Activated CD8-positive, alpha-beta memory T cell treated with anti-CD3 and anti-CD28 coated beads for 36 hours (primary cell): ENCODE data around the gene OR51A2. TPM values are rescaled to one million over a fixed set of nuclear protein-coding genes. Genes with fewer than 3 reads are reported as not detected.
"Not testable (repeated sequence)": the region's sequence is repeated elsewhere in the genome, so short reads cannot be mapped to it uniquely, and the experiment has no call there.

Experiments
- CTCF ChIA-PET: fragments of 350-600 bp; sonication (Branson Sonifier 250); formaldehyde crosslinking; loops from one replicate; lab custom pipeline; 2021; ENCODE audit warnings: antibody characterized with exemption; lab: Charles Lee
- POLR2A ChIA-PET: fragments of 350-600 bp; sonication (Branson Sonifier 250); formaldehyde crosslinking; loops from one replicate; lab custom pipeline; 2021; ENCODE audit warnings: antibody characterized with exemption; lab: Charles Lee
- total RNA-seq, 2 experiments: library from RNA; stranded (reverse); gene quantifications; one replicate each; pipeline ENCODE4 v1.2.3, GENCODE V29; 2021

The OR51A2 gene, protein sequence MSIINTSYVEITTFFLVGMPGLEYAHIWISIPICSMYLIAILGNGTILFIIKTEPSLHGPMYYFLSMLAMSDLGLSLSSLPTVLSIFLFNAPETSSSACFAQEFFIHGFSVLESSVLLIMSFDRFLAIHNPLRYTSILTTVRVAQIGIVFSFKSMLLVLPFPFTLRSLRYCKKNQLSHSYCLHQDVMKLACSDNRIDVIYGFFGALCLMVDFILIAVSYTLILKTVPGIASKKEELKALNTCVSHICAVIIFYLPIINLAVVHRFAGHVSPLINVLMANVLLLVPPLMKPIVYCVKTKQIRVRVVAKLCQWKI
- total RNA-seq, result not detected

DNA sequence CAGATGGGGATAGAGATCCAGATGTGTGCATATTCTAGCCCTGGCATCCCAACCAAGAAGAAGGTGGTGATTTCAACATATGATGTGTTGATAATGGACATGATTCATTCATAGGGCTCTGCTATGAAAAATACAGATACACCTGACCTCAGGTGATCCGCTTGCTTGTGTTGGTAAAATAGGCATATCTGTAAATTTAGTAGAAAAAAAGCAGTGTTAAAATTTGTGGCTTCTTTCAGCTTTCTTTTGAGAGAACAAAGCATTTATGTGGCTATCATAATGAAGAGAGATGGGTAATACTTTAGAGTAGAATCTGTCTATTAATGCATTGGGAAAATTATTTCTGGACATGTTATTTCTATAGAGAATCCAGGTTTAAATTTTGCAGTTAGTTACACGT, at the start of gene OR51A2:
TSS of gene OR51A2 (minus strand) at position 101 of the 400 bp plus-strand sequence. CDS start at position 101, 0 bp downstream.
- POLR2A ChIA-PET, CTCF ChIA-PET: not testable (repeated sequence)

DNA sequence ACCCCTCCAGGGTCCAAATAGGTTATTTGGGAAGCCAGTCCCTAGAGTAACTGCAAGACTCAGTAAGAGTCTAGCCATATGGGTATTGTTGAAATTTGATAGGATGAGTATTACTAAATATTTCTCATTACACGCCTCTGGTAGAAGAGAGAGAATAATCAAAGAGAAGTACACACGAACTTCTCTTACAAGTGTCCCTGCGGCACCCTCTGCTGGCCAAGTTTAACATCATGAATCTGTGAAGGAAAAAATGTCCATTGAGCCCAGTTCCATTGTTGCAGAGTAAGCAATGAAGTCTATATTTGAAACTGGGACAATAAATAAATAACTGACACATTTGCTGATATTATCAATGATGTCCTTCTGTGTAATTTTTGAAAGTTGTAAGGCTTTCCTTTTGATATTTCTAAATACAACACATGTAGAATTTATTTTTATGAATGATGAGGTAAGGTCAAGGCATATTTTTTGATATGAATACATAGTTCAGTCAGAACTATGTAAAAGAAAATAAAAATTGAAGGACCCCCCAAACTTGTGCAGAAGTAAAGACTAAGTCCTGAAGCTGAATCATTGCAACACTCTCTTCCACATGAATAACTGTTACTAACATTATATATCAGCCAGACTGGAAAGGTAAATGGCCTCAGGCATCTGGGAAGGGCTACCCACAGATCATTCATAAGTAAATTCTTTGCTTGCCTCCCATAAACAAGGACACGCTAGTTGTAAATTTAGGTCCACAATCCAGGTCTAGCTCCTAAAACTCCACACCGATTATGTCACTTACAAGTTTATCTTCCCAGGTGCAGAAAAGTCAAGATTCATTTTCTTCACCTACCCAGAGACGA, 49.1 kb upstream of the OR51A2 start:
- POLR2A ChIA-PET, result no interaction called here
- CTCF ChIA-PET, result interaction anchor here (1.3 kb wide), 1 partner anchor 368 kb away, joined by 5 read pairs; no protein-coding TSS in a partner anchor

DNA sequence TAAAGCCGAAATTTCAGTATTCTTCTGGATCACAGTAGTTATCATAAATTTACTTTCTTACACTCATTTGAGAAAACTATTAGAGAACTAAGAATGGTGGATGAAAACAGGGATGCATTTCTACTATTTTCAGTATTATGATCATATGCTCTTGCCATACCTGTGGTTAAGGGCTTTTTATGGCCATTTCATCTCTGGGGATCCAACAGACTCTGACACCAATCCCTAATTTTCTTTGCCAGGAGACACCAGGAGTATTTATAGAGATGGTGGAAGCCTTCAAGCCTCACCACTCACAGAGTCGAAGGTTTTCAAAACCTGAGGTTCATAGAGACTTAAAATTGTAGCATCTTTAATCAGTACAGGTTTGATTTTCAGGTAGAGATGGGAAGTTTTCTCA, 39.0 kb upstream of the OR51A2 start, which contains the start of gene OR51L1:
TSS of gene OR51L1 (plus strand) at position 301 of the 400 bp plus-strand sequence. CDS start 4,132 bp downstream, outside the sequence.
- ChIA-PET CTCF (no interaction called here), POLR2A (no interaction called here)

DNA sequence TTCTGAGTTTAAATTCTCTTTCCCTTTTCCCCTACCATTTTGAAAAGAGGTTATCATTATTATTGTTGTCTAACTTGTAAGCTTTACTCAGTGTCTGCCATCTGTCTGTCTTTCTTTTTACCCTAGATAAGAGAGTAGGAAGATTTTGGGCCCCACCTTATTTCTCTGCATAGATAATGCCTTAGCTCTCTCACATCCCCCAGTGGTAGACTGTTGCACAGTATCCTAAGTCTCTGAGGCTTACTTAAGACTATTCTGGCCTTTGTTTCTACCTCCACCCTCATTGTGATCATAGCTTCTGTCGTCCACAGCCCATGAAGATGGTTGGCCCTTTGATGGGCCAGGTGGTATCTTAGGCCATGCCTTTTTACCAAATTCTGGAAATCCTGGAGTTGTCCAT, 35.5 kb upstream of the OR51A2 start:
- POLR2A ChIA-PET, result no interaction called here
- CTCF ChIA-PET, result no interaction called here

DNA sequence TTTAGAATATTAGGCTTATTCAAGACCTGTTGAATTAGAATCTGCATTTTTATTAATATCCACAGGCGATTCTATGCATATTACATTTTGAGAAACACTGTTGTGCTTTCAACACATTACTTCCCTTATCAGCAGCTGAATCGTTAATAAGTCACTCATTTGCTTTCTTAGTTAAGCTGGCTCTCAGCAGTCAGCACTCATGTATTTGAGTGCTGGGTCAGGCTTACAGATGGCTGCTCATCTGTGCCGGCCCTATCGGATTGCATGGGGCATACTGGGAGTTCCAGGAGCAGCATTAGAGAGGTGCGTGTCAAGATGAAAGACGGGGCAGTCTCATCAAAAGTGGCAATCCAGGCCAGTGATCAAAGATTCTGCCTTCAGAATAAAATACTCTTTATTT, 28.3 kb upstream of the OR51A2 start:
- POLR2A ChIA-PET, result no interaction called here
- CTCF ChIA-PET, result no interaction called here

DNA sequence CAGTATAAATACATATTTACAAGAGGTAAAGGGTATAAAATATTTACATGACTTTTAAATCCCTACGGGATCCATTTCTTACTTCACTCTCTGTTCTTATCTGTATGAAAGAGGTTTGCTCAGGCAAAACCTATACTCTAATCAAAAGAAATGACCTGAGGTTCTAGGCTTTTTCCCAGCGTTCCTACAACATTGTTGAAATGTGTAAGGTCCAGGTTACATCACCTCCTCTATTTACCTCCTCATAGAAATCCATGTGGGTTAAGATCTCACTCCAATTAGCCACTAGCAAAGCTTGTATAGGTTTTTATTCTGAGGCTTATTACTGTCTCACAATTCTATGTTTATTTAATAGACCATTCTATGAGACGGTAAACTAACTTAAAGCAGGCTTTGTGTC, 27.2 kb upstream of the OR51A2 start:
- ChIA-PET CTCF (no interaction called here), POLR2A (no interaction called here)

DNA sequence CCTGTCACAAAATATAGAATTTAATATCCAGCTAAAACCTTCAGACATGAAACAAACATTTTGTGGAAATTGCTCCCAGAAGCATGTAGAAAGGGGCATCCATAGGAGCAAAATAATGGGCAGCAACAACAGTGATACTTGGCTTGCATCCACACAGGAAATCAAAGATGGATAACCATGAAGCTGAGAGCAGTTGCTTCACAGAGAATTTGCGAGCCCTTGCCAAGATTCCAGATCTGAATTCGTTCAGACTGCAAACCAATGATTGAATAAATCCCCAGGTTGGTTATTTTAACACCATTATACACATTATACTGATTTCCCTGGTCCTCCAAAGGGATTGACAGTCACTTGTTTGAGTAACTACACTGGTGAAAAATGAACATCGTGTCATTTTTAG, 23.5 kb upstream of the OR51A2 start:
- ChIA-PET CTCF (no interaction called here), POLR2A (no interaction called here)

DNA sequence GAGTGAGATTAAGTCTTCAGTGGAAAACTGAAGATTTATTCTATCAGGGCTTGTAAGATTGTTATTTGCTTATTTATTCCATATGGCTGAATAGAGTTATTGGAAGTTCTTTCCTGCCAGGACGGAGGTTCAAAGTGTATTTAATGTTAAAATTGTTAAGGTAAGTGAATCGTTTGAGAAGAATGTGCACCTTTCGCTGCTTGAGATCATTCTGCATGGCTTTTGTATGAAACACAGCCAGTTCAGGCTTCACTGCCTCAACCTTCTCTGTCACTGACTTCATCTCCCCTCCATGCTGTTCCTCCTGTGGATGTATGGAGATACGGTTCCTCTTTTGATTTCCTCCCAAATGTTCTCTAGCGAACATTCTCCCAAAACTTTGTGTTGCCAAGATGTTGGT, 19.9 kb upstream of the OR51A2 start:
- CTCF ChIA-PET, result no interaction called here
- POLR2A ChIA-PET, result no interaction called here

DNA sequence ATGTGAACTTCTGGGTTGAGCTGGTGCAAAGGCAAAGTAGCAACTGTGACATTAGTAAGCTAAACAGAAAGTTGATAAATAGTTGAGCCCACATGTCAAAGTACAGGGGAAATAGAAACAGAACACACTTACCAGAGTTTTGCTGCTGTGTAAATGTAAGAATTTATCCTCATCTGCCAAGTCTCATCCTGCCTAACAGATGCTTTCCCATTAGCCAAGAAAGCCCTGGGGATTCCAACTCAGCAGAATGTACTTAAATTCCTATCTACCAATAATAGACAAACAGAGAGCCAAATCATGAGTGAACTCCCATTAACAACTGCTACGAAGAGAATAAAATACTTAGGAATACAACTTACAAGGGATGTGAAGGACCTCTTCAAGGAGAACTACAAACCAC, 7.3 kb upstream of the OR51A2 start:
- ChIA-PET POLR2A (no interaction called here), CTCF (no interaction called here)

DNA sequence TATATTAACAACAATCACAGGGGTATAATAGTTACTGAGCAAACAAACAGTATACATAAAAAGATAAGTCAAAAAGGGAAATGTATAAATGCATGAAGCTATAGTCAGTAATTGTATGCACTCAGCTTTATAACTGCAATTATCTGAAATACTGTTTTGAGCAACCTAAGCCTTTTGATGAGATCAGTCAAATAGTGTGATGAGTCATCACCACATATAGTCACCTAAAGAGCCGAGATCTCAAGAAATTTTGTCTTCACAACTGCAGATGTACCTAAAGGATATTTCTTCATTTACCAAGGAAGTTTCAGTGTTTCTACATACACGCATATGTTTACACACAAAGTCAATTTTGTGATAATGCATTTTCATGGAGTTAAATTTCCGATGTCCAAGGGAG, 5.4 kb upstream of the OR51A2 start:
- POLR2A ChIA-PET, result no interaction called here
- CTCF ChIA-PET, result no interaction called here

DNA sequence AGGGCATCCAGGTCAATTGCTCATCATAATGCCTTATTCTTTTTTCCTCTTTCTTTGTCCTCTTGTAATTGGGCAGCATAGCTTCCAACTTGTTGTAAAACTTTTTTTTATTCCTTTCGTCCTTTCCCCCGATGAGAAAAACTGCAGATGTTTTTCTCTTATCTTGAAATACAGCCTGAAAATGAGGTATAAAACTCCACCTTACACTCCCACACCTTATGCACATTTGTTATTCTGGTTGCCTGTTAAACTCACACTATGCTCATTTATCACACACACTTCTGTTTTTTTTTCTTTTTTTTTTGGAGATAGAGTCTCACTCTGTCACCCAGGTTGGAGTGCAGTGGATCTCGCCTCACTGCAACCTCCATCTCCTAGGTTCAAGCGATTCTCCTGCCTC, 1.9 kb upstream of the OR51A2 start:
- ChIA-PET CTCF (no interaction called here), POLR2A (no interaction called here)

DNA sequence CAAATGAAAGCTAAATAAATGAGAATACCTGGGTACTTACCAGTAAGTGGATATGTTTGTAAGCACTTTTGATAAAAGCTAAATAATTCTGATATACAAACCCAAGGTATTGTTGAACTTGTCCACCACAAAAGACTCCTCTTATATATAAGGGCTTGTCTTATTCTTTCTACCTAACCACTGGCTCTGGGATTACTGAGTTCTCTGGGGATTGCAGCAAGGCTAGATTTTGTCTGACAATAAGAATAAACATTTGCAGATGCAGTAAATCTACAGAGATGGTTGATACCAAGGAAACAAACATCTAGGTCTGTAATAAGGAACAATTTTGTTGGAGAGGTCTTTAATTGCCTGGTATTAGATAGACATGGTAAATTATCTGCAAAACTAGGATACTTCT, 8.0 kb downstream of the OR51A2 start, which contains the start of gene OR51A4:
TSS of gene OR51A4 (minus strand) at position 101 of the 400 bp plus-strand sequence. CDS start 505 bp downstream, outside the sequence.
- POLR2A ChIA-PET, result no interaction called here

DNA sequence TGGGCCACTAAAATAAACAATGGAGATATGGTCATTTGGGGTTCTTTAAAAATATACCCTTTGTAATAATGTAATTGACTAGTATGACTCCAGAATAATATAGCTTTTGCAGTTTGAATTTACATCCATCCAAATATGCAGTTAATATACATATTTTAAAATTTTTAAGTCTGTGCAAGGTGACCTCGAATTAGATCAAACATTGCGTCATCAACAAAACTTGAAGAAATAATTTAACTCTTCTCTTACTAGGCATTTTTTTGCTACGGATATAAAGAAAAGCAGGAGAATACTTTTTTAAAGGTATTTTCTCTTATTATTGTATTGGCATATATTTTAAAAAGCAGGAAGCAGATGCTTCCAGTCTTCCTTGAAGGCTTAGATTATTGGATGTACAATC, 18.8 kb downstream of the OR51A2 start:
- CTCF ChIA-PET, result no interaction called here
- POLR2A ChIA-PET, result no interaction called here

More for the DNA sequence above, 8.0 kb downstream of the OR51A2 start, which contains the start of gene OR51A4:
- CTCF ChIA-PET, result no interaction called here

DNA sequence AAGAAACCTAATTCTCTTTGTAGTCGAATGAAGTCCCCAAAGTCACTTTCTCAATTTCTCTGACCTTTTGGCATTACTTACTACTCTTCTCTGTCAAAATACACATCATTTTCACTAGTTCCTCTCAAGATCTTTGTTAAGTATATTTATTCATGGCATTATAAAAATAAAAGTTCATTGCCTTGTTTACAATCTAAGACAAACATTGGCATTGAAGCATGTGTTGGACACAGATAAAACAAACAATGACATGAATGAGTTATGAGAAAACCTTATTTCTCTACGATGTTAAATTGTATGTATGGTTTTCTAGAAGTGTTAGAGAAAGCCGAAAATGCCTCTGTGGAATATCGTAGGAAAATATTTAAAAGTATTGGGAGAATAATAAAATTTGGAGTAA, 22.8 kb downstream of the OR51A2 start:
- CTCF ChIA-PET, result no interaction called here
- POLR2A ChIA-PET, result no interaction called here

DNA sequence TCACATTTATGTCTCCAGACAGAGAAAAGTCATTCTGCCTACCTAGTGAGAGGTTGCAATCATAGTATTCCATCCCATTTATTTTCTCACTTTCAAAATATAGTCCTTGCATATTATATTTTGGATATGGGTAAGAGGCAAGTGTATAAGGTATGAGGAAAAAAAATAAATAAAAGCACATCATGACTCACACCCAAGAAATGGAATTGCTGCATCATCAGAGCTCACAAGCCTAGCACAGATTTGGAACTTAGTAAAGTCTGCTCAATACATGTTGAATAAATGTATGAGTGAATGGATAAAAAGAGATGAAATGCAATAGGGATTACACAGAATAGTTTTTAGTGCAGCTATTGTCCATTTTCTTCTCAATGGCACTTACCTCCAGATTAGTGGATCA, 28.9 kb downstream of the OR51A2 start:
- POLR2A ChIA-PET, result no interaction called here
- CTCF ChIA-PET, result no interaction called here

DNA sequence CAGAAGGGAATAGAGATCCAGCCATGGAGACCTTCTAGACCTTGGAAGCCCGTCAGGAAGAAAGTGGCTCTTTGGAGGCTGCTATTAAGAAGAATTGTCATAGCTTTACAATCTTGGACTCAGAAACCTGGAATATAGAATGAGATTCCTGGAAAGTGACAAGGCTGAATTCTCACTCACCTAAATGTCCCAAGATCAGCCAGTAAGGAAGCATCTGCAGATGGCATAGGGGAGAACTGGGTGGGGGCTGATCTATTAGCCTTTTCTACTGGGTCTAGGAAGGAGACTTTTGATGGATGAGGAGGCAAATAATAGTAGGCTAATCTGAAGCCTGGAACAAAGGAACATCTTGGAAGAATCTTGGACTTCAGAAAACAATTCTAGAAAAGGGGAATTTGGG, 31.3 kb downstream of the OR51A2 start, which contains the start of gene OR51G1:
TSS of gene OR51G1 (minus strand) at position 101 of the 400 bp plus-strand sequence. CDS start at position 101, 0 bp downstream.
- ChIA-PET CTCF (no interaction called here), POLR2A (no interaction called here)

DNA sequence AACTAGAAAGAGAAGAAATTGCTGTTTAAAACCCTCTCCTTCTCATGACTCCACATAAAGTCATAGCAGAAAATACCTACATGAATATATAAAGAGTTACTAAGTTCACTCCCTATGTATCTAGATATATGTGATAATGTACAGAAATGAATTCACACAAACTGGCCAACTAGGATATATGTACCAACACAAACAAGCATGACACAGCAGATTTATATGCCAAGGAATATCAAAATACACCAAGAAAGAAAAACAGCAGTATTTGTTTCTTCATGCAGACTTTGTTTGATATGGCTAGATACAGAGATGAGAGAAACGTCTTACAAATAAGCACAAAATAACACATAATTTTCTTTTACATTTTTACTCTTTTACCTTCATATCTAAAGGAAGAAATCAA, 33.2 kb downstream of the OR51A2 start:
- POLR2A ChIA-PET, result no interaction called here
- CTCF ChIA-PET, result no interaction called here

DNA sequence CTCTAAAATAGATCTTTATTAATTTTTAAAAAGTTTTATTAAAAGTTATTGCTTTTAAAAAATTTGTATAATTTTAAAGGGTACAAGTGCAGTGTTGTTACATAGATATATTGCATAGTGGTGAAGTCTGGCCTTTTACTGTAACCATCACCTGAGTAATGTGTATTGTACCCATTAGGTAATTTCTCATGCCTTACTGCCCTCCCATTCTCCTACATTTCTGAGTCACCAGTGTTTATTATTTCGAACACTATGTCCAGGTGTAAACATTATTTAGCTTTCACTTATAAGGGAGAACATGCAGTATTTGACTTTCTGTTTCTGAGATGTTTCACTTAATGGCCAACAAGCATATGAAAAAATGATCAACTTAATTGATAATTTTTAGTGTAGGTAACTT, 33.7 kb downstream of the OR51A2 start:
- POLR2A ChIA-PET, result no interaction called here
- CTCF ChIA-PET, result no interaction called here

DNA sequence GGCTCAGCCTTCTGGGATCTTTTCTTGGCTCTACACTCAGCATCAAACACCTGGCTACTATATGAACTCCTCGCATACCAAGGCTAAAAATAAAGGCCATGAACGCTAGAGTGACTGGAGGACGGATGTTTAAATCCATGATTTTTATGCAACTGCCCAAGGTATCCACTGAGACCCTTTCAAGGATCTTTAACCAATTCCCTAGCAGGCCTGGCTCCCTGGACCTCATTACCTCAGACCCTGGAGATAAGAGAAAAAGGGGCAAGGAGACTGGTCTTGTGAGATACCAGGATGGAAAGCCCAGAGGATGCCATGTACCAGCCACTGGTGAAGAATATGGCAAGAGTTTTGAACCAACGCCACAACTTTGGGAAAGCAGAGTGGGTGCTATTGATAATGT, 36.3 kb downstream of the OR51A2 start, which contains the start of gene OR51G2:
TSS of gene OR51G2 (minus strand) at position 101 of the 400 bp plus-strand sequence. CDS start 3,687 bp downstream, outside the sequence.
- CTCF ChIA-PET, result no interaction called here

DNA sequence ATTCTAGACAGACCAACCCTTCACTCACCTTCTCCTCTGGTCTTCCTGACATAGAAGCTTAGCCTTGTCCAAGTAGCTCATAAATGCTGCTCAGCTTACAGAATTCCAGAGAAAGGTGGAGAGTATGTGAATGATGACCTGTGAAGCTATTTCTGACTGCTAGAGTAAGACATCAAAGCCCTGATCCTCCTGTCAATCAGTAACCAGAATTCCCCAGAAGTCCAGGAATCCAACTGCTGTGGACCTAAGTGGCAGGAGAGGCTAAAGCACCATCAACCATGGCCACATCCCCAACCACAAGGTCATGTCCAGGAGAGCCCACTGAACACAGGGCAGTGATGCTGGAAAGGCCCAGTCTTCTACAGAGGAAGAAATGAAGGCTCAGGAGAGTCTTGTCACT, 38.9 kb downstream of the OR51A2 start:
- CTCF ChIA-PET, result no interaction called here
- POLR2A ChIA-PET, result no interaction called here

More for the DNA sequence above, 36.3 kb downstream of the OR51A2 start, which contains the start of gene OR51G2:
- POLR2A ChIA-PET, result interaction anchor here (0.6 kb wide), 1 partner anchor 263 kb away, joined by 6 read pairs; no protein-coding TSS in a partner anchor
